GM19467 (cell line): ENCODE data around the gene LAMP5.

Experiments used
- ATAC-seq: cut with Tn5 transposase; IDR thresholded peaks from one replicate; pipeline ENCODE4 v1.9.1; 2021; ENCODE audit warnings: mild to moderate bottlenecking, moderate library complexity; ENCODE audit not compliant: unreplicated experiment

LAMP5 gene

GRCh38 chr20:9532069-9532838 is 17.9 kb downstream of the LAMP5 start:
- ATAC-seq = no peak

GRCh38 chr20:9534025-9534424 is 19.6 kb downstream of the LAMP5 start:
- ATAC-seq = no peak

GRCh38 chr20:9535449-9535848 is 21.1 kb downstream of the LAMP5 start:
- ATAC-seq = no peak

GRCh38 chr20:9543214-9543613 is 28.8 kb downstream of the LAMP5 start:
- no peak for ATAC-seq

GRCh38 chr20:9550283-9550682 is 35.9 kb downstream of the LAMP5 start:
- no peak for ATAC-seq

- no peak for ATAC-seq
Observed at GRCh38 chr20:9550871-9551270, 36.5 kb downstream of the LAMP5 start.

- ATAC-seq = no peak
Observed at GRCh38 chr20:9551808-9552550, 37.6 kb downstream of the LAMP5 start.

GRCh38 chr20:9555781-9556180 is 41.4 kb downstream of the LAMP5 start:
- no peak for ATAC-seq

- no peak for ATAC-seq
Observed at GRCh38 chr20:9557411-9557810, 43.0 kb downstream of the LAMP5 start.

GRCh38 chr20:9565910-9566550 is 51.6 kb downstream of the LAMP5 start:
- no peak for ATAC-seq

- ATAC-seq = no peak
Observed at GRCh38 chr20:9566977-9567376, 52.6 kb downstream of the LAMP5 start.

- ATAC-seq = no peak
Observed at GRCh38 chr20:9570612-9571011, 56.2 kb downstream of the LAMP5 start.

GRCh38 chr20:9571783-9572182 is 57.4 kb downstream of the LAMP5 start:
- no peak for ATAC-seq

GRCh38 chr20:9572670-9573069 is 58.3 kb downstream of the LAMP5 start:
- ATAC-seq = no peak

GRCh38 chr20:9573335-9574151 is 59.2 kb downstream of the LAMP5 start:
- no peak for ATAC-seq

- no peak for ATAC-seq
Observed at GRCh38 chr20:9574181-9574580, 59.8 kb downstream of the LAMP5 start.

GRCh38 chr20:9574776-9575175 is 60.4 kb downstream of the LAMP5 start:
- no peak for ATAC-seq

GRCh38 chr20:9575836-9576235 is 61.4 kb downstream of the LAMP5 start:
- no peak for ATAC-seq

- ATAC-seq = no peak
Observed at GRCh38 chr20:9576695-9577094, 62.3 kb downstream of the LAMP5 start.

GRCh38 chr20:9577397-9577796 is 63.0 kb downstream of the LAMP5 start:
- no peak for ATAC-seq

GRCh38 chr20:9578594-9578993 is 64.2 kb downstream of the LAMP5 start:
- no peak for ATAC-seq
